Esophagus muscularis mucosa (tissue), 4 donors: ENCODE data around the gene BCO2. TPM values are rescaled to one million over a fixed set of nuclear protein-coding genes. Genes with fewer than 3 reads are reported as not detected.
A peak's percentile ranks its signal among the peaks of the same experiment; 100 is the strongest.
"Not testable (repeated sequence)": the region's sequence is repeated elsewhere in the genome, so short reads cannot be mapped to it uniquely, and the experiment has no call there.

ENCODE experiments used
- DNase-seq: peaks from one replicate; pipeline ENCODE4 v3.0.0-alpha.2; 2017; ENCODE audit errors: extremely low spot score
- H3K27ac ChIP-seq, 4 donors: fragments of 200-600 bp; sonication (generic); replicated peaks in 1 of 4; 1 replicate in 3 of 4; 2 replicates in 1 of 4; pipeline ENCODE4 v1.5.1; 2016 to 2019; ENCODE audit warnings: mild to moderate bottlenecking in 1 of 4
- H3K27me3 ChIP-seq, 4 donors: fragments of 200-600 bp; sonication (generic); one replicate each; pipeline versions ENCODE4 v1.5.1 to v1.6.0; 2016 to 2019
- H3K36me3 ChIP-seq, 4 donors: fragments of 200-600 bp; sonication (generic); one replicate each; pipeline ENCODE4 v1.5.1; 2016 to 2019
- H3K4me1 ChIP-seq, 4 donors: fragments of 200-600 bp; sonication (generic); one replicate each; pipeline ENCODE4 v1.5.1; 2016 to 2019
- H3K4me3 ChIP-seq, 4 donors: fragments of 200-600 bp; sonication (generic); 1 replicate in 2 of 4; 2 replicates in 2 of 4; pipeline ENCODE4 v1.5.1; 2016 to 2019; ENCODE audit warnings: mild to moderate bottlenecking in 4 of 4, moderate library complexity in 1 of 4
- H3K9me3 ChIP-seq, 4 donors: fragments of 200-600 bp; sonication (generic); 1 replicate in 3 of 4; 2 replicates in 1 of 4; pipeline ENCODE4 v1.5.1; 2016 to 2019
- CTCF ChIP-seq, 3 experiments: fragments of 200-600 bp in 2 of 3; fragments of 450-650 bp in 1 of 3; sonication (generic) in 2 of 3; IDR thresholded peaks; one replicate each; pipeline ENCODE4 v1.5.1; 2017 to 2019; ENCODE audit warnings: antibody characterized with exemption in 3 of 3, mild to moderate bottlenecking in 2 of 3, moderate library complexity in 1 of 3
- EP300 ChIP-seq: sonication (generic); formaldehyde crosslinking; IDR thresholded peaks from one replicate; pipeline ENCODE4 v1.6.1; 2017; ENCODE audit warnings: antibody characterized with exemption
- POLR2A ChIP-seq: fragments of 450-650 bp; IDR thresholded peaks from one replicate; pipeline ENCODE4 v1.6.1; 2017; ENCODE audit warnings: antibody characterized with exemption, moderate library complexity, mild to moderate bottlenecking, low read depth
- POLR2AphosphoS5 ChIP-seq, 2 donors: sonication (generic); formaldehyde crosslinking; IDR thresholded peaks; one replicate each; pipeline ENCODE4 v1.6.1; 2017; ENCODE audit warnings: antibody characterized with exemption in 2 of 2
- WGBS: methylation state at CpG from one replicate; pipeline ENCODE4 v1.1.5; 2018; 5-methylcytosine and 5-hydroxymethylcytosine counted together
- intact Hi-C: fragments of 100-400 bp; cut with DNase I; formaldehyde crosslinking; loops from one replicate; pipeline ENCODE4 v1.15.1; 2023
- total RNA-seq, 4 donors: library from RNA; depleted of rRNA; stranded (reverse); fragments of >200 nt; gene quantifications; one replicate each; pipeline versions ENCODE4 v1.1.0 to v1.2.1, GENCODE V29; 2016

Gene BCO2
- total RNA-seq, 4 donors from 2014 or later = 1.4 to 11.6 (median 3.1) TPM

GRCh38 chr11:112156956-112157766 is 18.2 kb upstream of the BCO2 start:
- Histone ChIP-seq H3K4me3 (no peak overlapping the region), H3K36me3 (no peaks in the 10 kb centered on the region), H3K27me3 (no peaks in the 10 kb centered on the region), H3K4me1 (peaks cover 0 to 9% (median 5%) of the 10 kb centered on the region in 4 donors), H3K27ac (no peak overlapping the region), H3K9me3 (no peaks in the 10 kb centered on the region)
- WGBS = 71% methylated on average over 4 of the region's 4 CpGs
- no peak for DNase-seq
- intact Hi-C loops = no loop called here
- TF ChIP-seq POLR2AphosphoS5 (IDR thresholded peaks at IDR 0.05) = peak in 1 of 2 donors; percentile 45
- no peak for TF ChIP-seq POLR2A
- TF ChIP-seq CTCF (IDR thresholded peaks at IDR 0.05) = no peak

GRCh38 chr11:112159098-112160065 is 15.9 kb upstream of the BCO2 start:
- H3K36me3 ChIP-seq = no peaks in the 10 kb centered on the region
- TF ChIP-seq EP300 (no peak), CTCF (IDR thresholded peaks at IDR 0.05) (no peak), POLR2A (no peak)
- peaks cover 0 to 9% (median 5%) of the 10 kb centered on the region in 4 donors for H3K4me1 ChIP-seq
- no peak overlapping the region for H3K4me3 ChIP-seq
- H3K27me3 ChIP-seq = no peaks in the 10 kb centered on the region
- 81% methylated on average over 7 of the region's 7 CpGs for WGBS
- H3K9me3 ChIP-seq = no peaks in the 10 kb centered on the region
- DNase-seq = no peak
- intact Hi-C loops = no loop called here
- no peak overlapping the region for H3K27ac ChIP-seq

DNA sequence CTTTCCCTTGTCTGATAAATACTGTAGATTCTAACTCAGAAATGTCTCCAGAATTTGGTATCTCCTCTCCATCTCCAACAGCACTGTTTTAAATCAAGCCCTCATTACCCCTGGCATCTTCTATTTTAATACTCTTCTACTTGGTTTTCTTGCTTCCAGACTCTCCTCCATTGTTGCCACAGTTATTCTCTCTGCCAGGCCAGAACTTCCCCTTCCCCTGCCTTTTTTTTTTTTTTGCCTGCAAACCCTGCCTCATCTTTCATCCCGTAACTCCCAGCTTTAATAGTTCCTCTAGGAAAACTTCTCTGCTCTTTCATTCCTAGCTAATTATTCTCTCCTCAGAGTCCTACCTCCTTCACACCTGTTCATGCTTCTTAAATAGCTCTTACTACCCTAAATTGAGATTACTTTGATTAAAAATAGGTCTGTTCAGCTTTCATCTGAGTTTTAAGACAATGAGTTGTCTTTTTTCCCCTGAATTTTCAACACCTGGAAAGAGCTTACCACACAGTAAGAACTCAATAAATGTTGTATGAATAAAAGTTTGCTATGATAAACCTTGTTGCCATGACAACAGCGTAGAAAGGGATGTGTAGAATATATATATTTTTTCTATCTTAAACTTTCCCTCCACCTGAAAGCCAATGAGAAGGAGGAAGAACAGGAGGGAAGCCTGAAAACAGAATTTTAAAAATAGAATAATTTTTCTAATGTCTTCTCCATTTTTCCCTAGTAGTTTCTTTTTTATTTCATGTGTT is 15.0 kb upstream of the BCO2 start:
- H3K27me3 ChIP-seq = no peaks in the 10 kb centered on the region
- no peak for DNase-seq
- no peaks in the 10 kb centered on the region for H3K9me3 ChIP-seq
- peaks cover 0 to 9% (median 5%) of the 10 kb centered on the region in 4 donors for H3K4me1 ChIP-seq
- H3K27ac ChIP-seq = no peak overlapping the region
- TF ChIP-seq POLR2AphosphoS5 (IDR thresholded peaks at IDR 0.05) (no peak), EP300 (no peak), POLR2A (no peak)
- WGBS = 75% methylated on average over 2 of the region's 2 CpGs
- no peaks in the 10 kb centered on the region for H3K36me3 ChIP-seq
- intact Hi-C loops = no loop called here
- no peak overlapping the region for H3K4me3 ChIP-seq

GRCh38 chr11:112161012-112161411 is 14.3 kb upstream of the BCO2 start:
- H3K9me3 ChIP-seq = no peaks in the 10 kb centered on the region
- 41% methylated on average over 1 of the region's 1 CpG for WGBS
- no peaks in the 10 kb centered on the region for H3K27me3 ChIP-seq
- no peaks in the 10 kb centered on the region for H3K36me3 ChIP-seq
- TF ChIP-seq POLR2AphosphoS5 (IDR thresholded peaks at IDR 0.05) (no peak), POLR2A (no peak), EP300 (no peak), CTCF (IDR thresholded peaks at IDR 0.05) (no peak)
- H3K4me1 ChIP-seq = peaks cover 0 to 9% (median 5%) of the 10 kb centered on the region in 4 donors
- no peak overlapping the region for H3K4me3 ChIP-seq
- intact Hi-C loops = no loop called here
- DNase-seq = no peak
- peak overlapping the region in 1 of 4 donors; percentile 40 for H3K27ac ChIP-seq

DNA sequence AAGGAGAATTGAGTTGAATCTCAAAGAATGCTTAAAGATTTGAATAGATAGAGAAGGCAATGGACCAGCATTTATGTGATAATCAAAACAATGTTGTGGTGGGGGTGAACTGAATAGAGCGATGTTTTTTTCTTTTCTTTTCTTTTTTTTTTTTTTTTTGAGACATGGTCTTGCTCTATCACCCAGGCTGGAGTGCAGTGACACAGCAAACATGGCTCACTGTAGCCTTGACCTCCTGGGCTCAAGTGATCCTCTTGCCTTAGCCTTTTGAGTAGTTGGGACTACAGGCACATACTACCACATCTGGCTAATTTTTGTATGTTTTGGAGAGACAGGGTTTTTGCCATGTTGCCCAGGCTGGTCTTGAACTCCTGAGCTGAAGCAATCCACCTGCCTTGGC is 13.1 kb upstream of the BCO2 start:
- H3K27ac ChIP-seq, DNase-seq, H3K9me3 ChIP-seq, intact Hi-C loops, H3K27me3 ChIP-seq, H3K4me1 ChIP-seq, H3K36me3 ChIP-seq: not testable (repeated sequence)
- WGBS = 96% methylated on average over 1 of the region's 1 CpG
- H3K4me3 ChIP-seq = peak overlapping the region in 1 of 4 donors; percentile 48
